Measurements from ENCODE around the gene GALNT4.

DNA sequence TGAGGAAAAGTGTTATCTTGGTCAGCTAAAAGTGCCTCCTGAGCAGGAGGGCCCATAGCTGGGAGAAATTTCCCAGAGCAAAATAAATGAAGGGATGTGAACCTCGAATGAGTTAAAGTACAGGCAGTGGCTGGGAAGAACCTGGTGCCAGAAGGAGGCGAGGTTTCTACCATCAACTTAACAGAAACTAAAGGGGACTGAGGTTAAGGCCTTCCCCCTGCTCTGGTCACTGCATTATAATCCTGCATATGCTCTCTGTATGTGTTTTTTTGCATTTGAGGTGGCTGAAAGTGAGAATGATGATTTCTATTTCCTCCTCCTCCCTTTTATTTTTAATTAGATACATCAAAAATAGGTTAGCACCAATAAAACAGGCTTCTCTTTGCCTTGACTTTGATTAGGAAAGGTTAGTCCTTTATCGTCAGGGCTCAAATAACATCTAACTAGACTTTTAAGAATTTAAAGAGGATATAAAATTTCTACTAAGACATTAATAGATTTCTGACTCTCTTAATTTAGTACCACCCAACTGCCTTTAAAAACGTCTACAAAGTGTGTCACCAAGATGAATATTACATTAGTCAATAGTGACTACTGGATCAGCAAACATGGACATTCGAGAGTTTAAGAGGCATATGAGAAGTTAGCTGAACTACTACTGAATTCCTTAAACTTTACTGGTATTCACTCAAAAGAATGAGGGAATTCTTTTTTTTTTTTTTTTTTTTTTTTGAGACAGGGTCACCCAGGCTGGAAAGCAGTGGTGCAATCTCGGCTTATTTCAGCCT, 49.2 kb downstream of the GALNT4 start:
- TF ChIP-seq POLR2A (IDR thresholded peaks at IDR 0.05; ENCODE audit: low read depth, low read length) (no peak), POLR2AphosphoS5 (IDR thresholded peaks at IDR 0.05; ENCODE audit: low read depth, low read length) (no peak), TAF1 (IDR thresholded peaks at IDR 0.05; ENCODE audit: low read depth, low read length) (no peak), SPI1 (IDR thresholded peaks at IDR 0.05; ENCODE audit: low read depth, low read length) (no peak)
